COR-L47 (cell line): ENCODE data around the gene RNF222.
"Not testable (repeated sequence)": the region's sequence is repeated elsewhere in the genome, so short reads cannot be mapped to it uniquely, and the experiment has no call there.

Experiments
- DNase-seq: peaks from one replicate; lab custom pipeline; 2025; lab: John Stamatoyannopoulos, UW

Gene RNF222

GRCh38 chr17:8410883-8411238 is 13.2 kb upstream of the RNF222 start:
- no peak for DNase-seq

- DNase-seq, result peak; percentile 33
Measured at GRCh38 chr17:8409966-8410882, 12.6 kb upstream of the RNF222 start.

GRCh38 chr17:8408371-8408770 is 10.7 kb upstream of the RNF222 start:
- no peak for DNase-seq

GRCh38 chr17:8406174-8406573 is 8.5 kb upstream of the RNF222 start:
- no peak for DNase-seq

GRCh38 chr17:8405499-8406016 is 7.9 kb upstream of the RNF222 start:
- DNase-seq, result no peak

GRCh38 chr17:8402921-8403536 is 5.4 kb upstream of the RNF222 start:
- DNase-seq, result no peak

DNA sequence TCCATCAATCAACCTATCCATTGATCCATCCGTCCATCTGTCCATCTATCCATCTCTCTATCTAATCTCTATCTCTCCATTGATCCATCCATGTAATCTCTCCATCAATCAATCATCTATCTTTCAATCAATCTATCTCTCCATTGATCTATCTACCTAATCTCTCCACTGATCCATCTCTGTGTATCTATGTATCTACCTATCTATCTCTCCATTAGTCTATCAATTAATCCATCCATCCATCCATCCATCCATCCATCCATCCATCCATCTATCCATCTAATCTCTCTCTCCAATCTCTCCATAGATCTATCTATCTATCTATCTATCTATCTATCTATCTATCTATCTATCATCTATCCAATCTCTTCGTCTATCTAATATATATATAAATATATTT is 3.5 kb upstream of the RNF222 start:
- no peak for DNase-seq

DNA sequence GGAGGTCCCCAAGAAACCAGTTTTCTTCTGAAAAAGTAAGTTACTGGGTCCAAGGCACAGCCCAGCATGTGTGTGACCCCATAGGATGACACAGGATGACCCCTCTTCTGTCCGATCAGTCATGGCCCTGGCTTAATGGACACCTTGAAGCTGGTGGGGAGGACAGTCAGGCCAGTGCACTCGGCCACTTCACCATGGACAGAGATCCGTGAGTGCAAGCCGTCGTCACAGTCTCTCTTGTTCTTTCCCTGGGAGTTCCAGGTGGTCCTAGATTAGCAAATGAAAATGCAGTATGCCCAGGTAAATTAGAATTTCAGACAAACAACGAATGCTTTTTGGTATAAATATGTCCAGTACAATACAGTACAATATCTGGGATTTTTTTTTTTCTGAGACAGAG is 1.4 kb upstream of the RNF222 start:
- DNase-seq, result no peak

GRCh38 chr17:8394497-8394896 is 3.1 kb downstream of the RNF222 start:
- DNase-seq, result not testable (repeated sequence)

- DNase-seq, result no peak
Measured at GRCh38 chr17:8393470-8394231, 4.0 kb downstream of the RNF222 start.

DNA sequence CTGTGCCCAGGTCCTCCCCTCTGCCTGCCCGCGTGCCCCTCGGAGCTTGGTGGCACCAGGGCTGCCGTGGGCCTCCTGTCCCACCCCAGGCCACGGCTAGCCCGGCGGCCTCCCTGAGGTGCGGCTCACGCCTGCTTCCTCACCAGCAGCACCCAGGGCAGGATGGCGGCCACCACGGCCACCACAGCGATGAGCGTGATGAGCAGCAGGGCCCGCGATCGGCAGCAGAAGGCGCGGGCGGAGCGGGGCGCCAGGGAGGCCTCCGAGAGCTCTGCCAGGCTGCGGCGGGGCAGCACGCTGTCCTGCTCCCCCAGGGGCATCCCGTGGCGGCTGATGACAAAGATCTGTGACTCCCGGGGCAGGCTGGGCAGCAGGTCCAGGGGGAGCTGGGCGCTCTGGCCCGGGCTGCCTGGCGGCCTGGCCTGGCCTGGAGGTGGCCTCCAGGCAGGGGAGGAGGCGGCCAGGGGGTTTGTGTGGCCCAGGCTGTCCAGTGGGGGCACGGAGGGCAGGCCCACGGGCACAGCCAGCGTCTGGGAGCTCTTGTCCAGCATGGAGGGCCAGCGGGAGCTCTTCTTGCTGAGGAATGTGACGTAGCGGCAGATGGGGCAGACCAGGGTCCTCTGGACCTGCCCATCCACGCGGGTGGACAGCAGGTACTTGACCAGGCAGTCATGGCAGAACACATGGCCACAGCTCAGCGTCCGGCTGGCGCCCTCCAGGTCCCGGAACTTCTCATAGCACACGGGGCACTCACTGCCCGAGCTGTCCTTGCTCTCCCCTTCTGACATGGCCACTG is 4.8 kb downstream of the RNF222 start:
- DNase-seq, result no peak

GRCh38 chr17:8392274-8392673 is 5.4 kb downstream of the RNF222 start:
- DNase-seq, result no peak

DNA sequence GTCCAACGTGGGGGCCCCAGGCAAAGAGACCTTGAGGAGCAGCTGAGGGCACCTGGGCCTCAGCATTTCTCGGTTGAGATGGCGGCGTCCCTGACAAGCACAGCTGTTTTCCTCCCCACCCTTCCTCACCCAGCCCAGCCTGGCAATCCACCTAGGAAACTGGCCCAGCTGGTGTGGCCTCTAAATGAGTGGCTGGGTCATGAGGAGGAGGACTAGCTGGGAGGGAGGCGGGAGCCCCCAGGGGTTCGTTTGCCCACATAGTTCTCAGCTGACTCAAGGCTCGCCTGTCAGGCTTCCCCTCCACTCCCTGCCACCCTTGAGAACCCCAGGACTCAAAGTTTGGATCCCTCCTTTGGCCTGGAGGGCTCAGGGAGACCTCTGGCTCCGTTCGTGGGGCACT is 5.9 kb downstream of the RNF222 start:
- no peak for DNase-seq

DNA sequence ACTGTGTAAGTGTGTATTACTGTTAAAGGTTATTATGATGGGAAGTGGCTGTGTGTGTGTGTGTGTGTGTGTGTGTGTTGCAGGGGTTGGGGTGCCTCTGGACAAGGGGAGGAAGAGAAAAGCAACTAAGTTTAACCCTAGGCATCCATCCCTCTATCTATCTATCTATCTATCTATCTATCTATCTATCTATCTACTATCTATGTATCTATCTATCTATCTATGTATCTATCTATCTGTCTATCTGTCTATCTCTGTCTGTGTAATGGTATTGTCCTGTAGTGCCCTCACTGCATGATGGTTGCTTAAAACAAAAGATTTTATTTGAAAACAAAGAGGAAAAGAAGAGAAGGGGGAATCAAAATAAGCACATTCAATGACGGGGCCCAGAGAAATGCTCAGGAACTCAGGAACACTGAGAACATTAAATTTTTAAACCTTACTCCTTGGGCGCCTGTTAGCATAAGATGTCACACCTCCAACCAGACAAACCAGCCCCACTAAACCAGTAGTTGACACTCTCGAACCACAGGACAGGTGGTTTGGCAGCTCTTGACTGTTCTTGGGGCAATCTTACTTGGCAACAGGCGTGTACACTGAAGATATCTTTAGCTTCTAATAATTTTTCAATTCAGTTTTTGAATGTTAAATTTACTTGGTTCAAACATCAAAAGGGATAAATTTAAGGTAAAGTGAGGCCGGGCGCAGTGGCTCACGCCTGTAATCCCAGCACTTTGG is 9.5 kb downstream of the RNF222 start:
- no peak for DNase-seq

GRCh38 chr17:8386841-8387240 is 10.8 kb downstream of the RNF222 start:
- DNase-seq, result no peak

DNA sequence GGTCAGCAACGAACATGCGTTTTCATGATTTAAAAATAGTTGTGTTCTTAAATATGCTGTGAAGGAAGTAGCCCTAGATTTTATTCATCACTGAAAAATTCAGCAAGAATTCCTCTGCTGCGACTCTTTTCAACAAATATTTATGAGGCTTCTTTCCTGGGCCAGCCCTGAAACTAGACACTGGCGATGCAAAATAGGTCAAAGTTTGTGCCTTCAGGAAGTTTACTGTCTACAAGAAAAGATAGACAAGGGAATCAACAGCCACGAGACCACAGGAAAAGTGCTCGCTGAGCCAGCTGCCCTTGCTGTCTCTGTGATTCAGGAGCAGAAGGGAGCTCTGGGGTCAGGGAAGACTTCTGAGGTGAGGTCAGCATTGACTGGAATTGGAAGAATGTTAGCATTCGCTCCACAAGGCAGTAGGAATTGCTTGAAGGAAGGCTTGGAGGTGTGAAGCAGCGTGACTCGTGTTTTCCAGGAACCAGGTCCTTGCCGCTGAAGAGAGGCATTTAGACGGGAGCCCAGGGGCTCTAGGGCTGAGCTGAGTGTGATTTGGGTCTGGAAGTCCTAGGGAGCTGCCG is 12.7 kb downstream of the RNF222 start:
- DNase-seq, result no peak

DNA sequence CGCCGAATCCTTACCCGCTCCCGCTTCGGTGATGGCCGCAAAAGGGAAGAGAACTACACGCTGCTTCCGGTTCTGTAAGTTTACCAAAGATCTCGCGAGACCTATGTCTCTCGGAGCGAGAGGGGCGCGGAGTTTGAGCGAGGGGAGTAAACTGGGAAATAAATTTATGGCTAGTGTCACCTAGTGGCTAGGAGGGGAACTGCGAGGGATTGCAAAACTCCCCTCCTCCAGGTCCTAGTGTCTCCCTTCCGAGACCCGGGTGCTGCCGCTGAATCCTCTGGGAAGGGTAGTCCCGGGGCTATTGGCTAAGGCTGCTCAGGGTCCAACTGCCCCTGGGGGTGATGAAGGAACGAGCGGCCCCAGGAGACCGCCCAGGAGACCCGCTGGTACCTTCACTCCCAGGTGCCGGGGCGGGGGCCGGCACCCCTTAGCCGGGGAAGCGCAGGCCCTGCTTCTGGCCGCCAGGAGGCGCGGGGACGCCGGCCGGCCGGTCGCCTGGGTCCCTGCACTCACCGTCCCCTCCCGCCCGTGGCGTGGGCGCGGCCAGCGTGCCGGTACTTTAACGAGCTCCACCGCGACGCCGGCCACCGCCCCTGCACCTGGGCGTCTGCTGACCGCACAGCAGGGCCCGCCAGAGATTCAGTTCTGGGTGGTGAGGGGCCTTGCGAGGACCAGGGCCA is 14.3 kb downstream of the RNF222 start, which contains the start of gene RPL26:
Gene RPL26, minus strand, starts transcription at position 51 of the 680 bp plus-strand sequence. CDS start 883 bp downstream, outside the sequence.
- DNase-seq, result peak; percentile 88

GRCh38 chr17:8382880-8383142 is 14.8 kb downstream of the RNF222 start:
- no peak for DNase-seq

DNA sequence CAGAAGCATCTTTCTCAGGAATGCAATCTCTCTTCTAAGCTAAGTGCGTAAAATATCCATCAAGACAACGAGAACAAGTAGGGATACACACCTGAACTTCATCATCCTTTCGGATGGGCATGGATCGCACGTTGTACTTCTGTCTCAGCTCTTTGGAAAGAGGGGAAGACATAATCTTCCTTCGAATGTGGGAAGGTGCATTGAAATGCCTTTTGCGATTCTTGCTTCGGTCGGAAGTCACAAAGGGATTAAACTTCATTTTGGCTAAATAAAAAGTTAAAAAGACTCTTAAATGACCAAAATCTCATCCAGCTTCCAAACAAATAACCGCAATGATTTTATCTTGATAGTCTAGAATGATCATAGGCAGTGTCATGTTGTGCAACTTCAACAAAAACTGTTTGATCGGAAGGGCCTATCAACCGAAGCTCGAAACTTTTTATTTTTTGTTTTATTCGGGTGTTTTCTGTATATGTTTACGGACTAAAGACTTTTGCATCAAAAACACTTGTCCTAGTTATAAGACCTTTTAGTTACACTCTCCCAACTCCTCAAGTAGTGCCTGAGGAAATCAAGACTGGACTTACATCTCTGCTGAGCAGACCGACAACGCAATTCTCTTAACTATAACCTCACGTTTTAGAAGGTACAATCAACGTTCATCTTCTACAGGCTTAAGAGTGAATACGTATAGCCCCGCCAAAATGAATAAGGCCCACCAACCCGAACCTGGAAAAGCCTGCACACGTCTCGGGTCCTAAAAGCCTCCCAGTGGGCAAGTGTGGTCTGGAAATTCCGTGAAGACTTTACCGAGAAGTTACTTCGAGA is 15.4 kb downstream of the RNF222 start:
- no peak for DNase-seq
